HepG2 (cell line): ENCODE data around the gene SMIM41. TPM values are rescaled to one million over a fixed set of nuclear protein-coding genes. Genes with fewer than 3 reads are reported as not detected.
A peak's percentile ranks its signal among the peaks of the same experiment; 100 is the strongest.

ENCODE experiments used
- BRD4 ChIP-seq: sonication (generic); formaldehyde crosslinking; IDR thresholded peaks from 2 replicates; pipeline ENCODE4 v1.4.0; 2020; ENCODE audit warnings: missing genetic modification reagents
- FOXA1 ChIP-seq, 2 experiments: fragments of 450-650 bp in 1 of 2; sonication (generic) in 1 of 2; formaldehyde crosslinking in 1 of 2; IDR thresholded peaks; 2 replicates each; pipeline versions ENCODE4 v1.4.0 to v1.6.1; 2016 to 2020; ENCODE audit warnings: missing genetic modification reagents in 1 of 2
- FOXK2 ChIP-seq: fragments of 450-650 bp; IDR thresholded peaks from 2 replicates; pipeline ENCODE4 v1.6.1; 2016
- IKZF1 ChIP-seq: fragments of 450-650 bp; IDR thresholded peaks from 2 replicates; pipeline ENCODE4 v1.7.1; 2016
- KLF16 ChIP-seq, 2 experiments: sonication (generic) in 1 of 2; formaldehyde crosslinking in 1 of 2; IDR thresholded peaks; 2 replicates each; pipeline versions ENCODE4 v1.6.1 to v1.8.0; 2016 to 2023; ENCODE audit warnings: missing genetic modification reagents in 2 of 2, missing compliant biosample characterization in 1 of 2
- MAF1 ChIP-seq: sonication (generic); formaldehyde crosslinking; IDR thresholded peaks from 2 replicates; pipeline ENCODE4 v1.5.0; 2020; ENCODE audit warnings: missing genetic modification reagents, borderline replicate concordance
- MAFG ChIP-seq: sonication (generic); formaldehyde crosslinking; IDR thresholded peaks from 2 replicates; pipeline ENCODE4 v1.5.1; 2020; ENCODE audit warnings: mild to moderate bottlenecking, missing genetic modification reagents
- MEIS2 ChIP-seq: sonication (generic); formaldehyde crosslinking; IDR thresholded peaks from 2 replicates; pipeline ENCODE4 v1.9.0; 2021; ENCODE audit warnings: mild to moderate bottlenecking, missing genetic modification reagents
- NFIC ChIP-seq: IDR thresholded peaks from 2 replicates; pipeline ENCODE4 v1.6.1; 2012; ENCODE audit warnings: mild to moderate bottlenecking, low read length, inconsistent platforms
- SCMH1 ChIP-seq: sonication (generic); formaldehyde crosslinking; IDR thresholded peaks from 2 replicates; pipeline ENCODE4 v1.9.0; 2021; ENCODE audit warnings: missing genetic modification reagents, mild to moderate bottlenecking, borderline replicate concordance
- SETDB1 ChIP-seq: sonication (generic); formaldehyde crosslinking; IDR thresholded peaks from 2 replicates; pipeline ENCODE4 v1.5.1; 2020; ENCODE audit warnings: missing genetic modification reagents, mild to moderate bottlenecking, borderline replicate concordance
- ZNF501 ChIP-seq: sonication (generic); formaldehyde crosslinking; IDR thresholded peaks from 2 replicates; pipeline ENCODE4 v1.5.1; 2020; ENCODE audit warnings: mild to moderate bottlenecking, moderate library complexity, missing genetic modification reagents
- ZNF619 ChIP-seq: sonication (generic); formaldehyde crosslinking; IDR thresholded peaks from 2 replicates; pipeline ENCODE4 v1.4.0; 2020; ENCODE audit warnings: mild to moderate bottlenecking, missing genetic modification reagents
- ZNF749 ChIP-seq: sonication (generic); formaldehyde crosslinking; IDR thresholded peaks from 2 replicates; pipeline ENCODE4 v1.8.0; 2022; ENCODE audit warnings: mild to moderate bottlenecking, missing genetic modification reagents, moderate library complexity, borderline replicate concordance
- polyA plus RNA-seq, 8 experiments: library from polyadenylated mRNA; depleted of rRNA in 3 of 8; stranded (reverse) in 7 of 8; unstranded in 1 of 8; fragments of >200 nt; fragmentation: Illumina TruSeq in 4 of 8; extraction: Trizol in 4 of 8; gene quantifications; 2 replicates each; pipeline versions ENCODE4 v1.2.1 to v1.2.3, GENCODE V29; 2011 to 2016; ENCODE audit warnings: low read depth in 4 of 8, missing spikeins in 1 of 8, mixed read lengths in 1 of 8; ENCODE audit not compliant: insufficient read depth in 1 of 8
- total RNA-seq, 5 experiments: library from RNA; depleted of rRNA; stranded (reverse); fragments of >200 nt; fragmentation: Illumina TruSeq; extraction: Trizol; gene quantifications; 2 replicates each; pipeline ENCODE4 v1.2.3, GENCODE V29; 2016; ENCODE audit warnings: low read depth in 1 of 5
- TF ChIP-seq, protein P1 (sequence below): sonication (generic); formaldehyde crosslinking; IDR thresholded peaks from 2 replicates; pipeline ENCODE4 v1.5.0; 2020; ENCODE audit warnings: mild to moderate bottlenecking, low read depth, missing genetic modification reagents, borderline replicate concordance
- TF ChIP-seq, protein P2 (sequence below): IDR thresholded peaks from 2 replicates; pipeline ENCODE4 v1.4.0; 2020; ENCODE audit warnings: mild to moderate bottlenecking, missing genetic modification reagents
- TF ChIP-seq, protein P3 (sequence below): sonication (generic); formaldehyde crosslinking; IDR thresholded peaks from 2 replicates; pipeline ENCODE4 v1.5.0; 2020; ENCODE audit warnings: missing genetic modification reagents, mild to moderate bottlenecking, borderline replicate concordance
- TF ChIP-seq, protein P4 (sequence below): sonication (generic); formaldehyde crosslinking; IDR thresholded peaks from 2 replicates; pipeline ENCODE4 v1.5.1; 2020; ENCODE audit warnings: mild to moderate bottlenecking, missing genetic modification reagents, borderline replicate concordance
- TF ChIP-seq, protein P5 (sequence below): sonication (generic); formaldehyde crosslinking; IDR thresholded peaks from 2 replicates; pipeline ENCODE4 v1.5.0; 2020; ENCODE audit warnings: mild to moderate bottlenecking, missing genetic modification reagents

SMIM41 gene
- total and polyA plus RNA-seq, 2 of the 13 experiments (the other 11 are each of a cell fraction or from before 2014, with no cell fraction given): not detected

DNA sequence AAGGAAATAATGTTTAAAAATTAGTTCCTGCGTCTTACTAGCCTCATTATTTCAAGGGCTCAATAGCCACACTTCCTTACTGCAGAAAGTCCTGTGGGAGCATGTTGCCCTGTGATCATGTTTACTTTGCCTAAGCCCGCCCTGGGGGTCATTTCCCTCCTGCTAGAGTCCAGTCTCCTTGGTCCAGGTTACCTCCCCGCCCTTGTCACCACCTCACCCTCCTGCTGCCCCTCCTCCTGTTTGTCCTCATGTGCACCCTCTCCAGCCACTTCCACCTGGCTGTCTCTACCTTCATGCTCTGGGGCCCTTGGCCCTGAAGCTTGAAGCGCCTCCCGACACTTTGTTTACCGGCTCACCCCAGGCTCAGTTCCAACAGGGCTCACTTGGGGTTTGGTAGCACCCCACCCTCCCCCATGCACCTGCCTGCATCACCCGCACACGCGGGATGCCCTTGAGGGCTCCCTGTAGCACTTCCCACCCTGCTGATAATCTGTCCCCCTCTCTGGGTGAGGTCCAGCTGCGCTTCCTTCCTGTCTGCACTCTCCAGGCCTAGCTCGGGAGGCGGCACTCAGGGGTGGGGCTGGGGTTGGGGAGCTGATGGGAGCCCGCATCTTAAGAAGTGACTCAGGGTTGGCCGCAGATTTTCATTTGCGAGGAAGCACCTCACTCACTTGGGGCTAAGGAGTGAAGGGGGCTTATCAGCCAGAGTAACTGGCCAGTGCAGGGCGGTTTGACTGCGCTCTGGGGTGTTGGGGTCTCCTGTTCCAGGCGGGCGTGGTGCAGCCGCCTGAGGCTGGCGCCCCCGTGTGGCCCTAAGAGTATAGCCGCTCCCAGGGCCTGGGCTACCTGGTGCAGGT, 40.1 kb downstream of the SMIM41 start (continued):
- TF ChIP-seq FOXA1 (IDR thresholded peaks at IDR 0.05) (0 out of 2 replicates have a peak, but pooled peaks have one; percentile 43), FOXA1 (CRISPR knock-in tag; IDR thresholded peaks at IDR 0.05) (peak; percentile 91), ZNF501 (no peak), MEIS2 (peak; percentile 36; the same call in 1 of the 2 replicates), SETDB1 (CRISPR knock-in tag) (no peak), BRD4 (CRISPR knock-in tag) (no peak), ZNF619 (CRISPR knock-in tag) (no peak; the same call in 1 of the 2 replicates), SCMH1 (CRISPR knock-in tag) (no peak), MAF1 (no peak), ZNF749 (CRISPR knock-in tag) (no peak; the same call in 1 of the 2 replicates), FOXK2 (peak; percentile 70; the same call in 1 of the 2 replicates), MAFG (CRISPR knock-in tag) (no peak), KLF16 (CRISPR knock-in tag; IDR thresholded peaks at IDR 0.05) (no peak; a peak in 1 of 4 replicates), IKZF1 (no peak), NFIC (no peak)
- TF ChIP-seq, protein P1, sequence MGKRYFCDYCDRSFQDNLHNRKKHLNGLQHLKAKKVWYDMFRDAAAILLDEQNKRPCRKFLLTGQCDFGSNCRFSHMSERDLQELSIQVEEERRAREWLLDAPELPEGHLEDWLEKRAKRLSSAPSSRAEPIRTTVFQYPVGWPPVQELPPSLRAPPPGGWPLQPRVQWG: no peak
- TF ChIP-seq, protein P2, sequence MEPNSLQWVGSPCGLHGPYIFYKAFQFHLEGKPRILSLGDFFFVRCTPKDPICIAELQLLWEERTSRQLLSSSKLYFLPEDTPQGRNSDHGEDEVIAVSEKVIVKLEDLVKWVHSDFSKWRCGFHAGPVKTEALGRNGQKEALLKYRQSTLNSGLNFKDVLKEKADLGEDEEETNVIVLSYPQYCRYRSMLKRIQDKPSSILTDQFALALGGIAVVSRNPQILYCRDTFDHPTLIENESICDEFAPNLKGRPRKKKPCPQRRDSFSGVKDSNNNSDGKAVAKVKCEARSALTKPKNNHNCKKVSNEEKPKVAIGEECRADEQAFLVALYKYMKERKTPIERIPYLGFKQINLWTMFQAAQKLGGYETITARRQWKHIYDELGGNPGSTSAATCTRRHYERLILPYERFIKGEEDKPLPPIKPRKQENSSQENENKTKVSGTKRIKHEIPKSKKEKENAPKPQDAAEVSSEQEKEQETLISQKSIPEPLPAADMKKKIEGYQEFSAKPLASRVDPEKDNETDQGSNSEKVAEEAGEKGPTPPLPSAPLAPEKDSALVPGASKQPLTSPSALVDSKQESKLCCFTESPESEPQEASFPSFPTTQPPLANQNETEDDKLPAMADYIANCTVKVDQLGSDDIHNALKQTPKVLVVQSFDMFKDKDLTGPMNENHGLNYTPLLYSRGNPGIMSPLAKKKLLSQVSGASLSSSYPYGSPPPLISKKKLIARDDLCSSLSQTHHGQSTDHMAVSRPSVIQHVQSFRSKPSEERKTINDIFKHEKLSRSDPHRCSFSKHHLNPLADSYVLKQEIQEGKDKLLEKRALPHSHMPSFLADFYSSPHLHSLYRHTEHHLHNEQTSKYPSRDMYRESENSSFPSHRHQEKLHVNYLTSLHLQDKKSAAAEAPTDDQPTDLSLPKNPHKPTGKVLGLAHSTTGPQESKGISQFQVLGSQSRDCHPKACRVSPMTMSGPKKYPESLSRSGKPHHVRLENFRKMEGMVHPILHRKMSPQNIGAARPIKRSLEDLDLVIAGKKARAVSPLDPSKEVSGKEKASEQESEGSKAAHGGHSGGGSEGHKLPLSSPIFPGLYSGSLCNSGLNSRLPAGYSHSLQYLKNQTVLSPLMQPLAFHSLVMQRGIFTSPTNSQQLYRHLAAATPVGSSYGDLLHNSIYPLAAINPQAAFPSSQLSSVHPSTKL (CRISPR knock-in tag): peak; percentile 82
- TF ChIP-seq, protein P3, sequence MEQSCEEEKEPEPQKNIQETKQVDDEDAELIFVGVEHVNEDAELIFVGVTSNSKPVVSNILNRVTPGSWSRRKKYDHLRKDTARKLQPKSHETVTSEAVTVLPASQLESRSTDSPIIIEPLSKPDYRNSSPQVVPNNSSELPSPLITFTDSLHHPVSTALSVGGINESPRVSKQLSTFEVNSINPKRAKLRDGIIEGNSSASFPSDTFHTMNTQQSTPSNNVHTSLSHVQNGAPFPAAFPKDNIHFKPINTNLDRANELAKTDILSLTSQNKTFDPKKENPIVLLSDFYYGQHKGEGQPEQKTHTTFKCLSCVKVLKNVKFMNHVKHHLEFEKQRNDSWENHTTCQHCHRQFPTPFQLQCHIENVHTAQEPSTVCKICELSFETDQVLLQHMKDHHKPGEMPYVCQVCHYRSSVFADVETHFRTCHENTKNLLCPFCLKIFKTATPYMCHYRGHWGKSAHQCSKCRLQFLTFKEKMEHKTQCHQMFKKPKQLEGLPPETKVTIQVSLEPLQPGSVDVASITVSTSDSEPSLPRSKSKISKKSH (CRISPR knock-in tag): 0 out of 2 replicates have a peak, but pooled peaks have one; percentile 43
- TF ChIP-seq, protein P4, sequence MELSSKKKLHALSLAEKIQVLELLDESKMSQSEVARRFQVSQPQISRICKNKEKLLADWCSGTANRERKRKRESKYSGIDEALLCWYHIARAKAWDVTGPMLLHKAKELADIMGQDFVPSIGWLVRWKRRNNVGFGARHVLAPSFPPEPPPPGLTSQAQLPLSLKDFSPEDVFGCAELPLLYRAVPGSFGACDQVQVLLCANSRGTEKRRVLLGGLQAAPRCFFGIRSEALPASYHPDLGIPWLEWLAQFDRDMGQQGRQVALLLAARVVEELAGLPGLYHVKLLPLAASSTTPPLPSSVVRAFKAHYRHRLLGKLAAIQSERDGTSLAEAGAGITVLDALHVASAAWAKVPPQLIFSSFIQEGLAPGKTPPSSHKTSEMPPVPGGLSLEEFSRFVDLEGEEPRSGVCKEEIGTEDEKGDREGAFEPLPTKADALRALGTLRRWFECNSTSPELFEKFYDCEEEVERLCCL (CRISPR knock-in tag): no peak
- TF ChIP-seq, protein P5, sequence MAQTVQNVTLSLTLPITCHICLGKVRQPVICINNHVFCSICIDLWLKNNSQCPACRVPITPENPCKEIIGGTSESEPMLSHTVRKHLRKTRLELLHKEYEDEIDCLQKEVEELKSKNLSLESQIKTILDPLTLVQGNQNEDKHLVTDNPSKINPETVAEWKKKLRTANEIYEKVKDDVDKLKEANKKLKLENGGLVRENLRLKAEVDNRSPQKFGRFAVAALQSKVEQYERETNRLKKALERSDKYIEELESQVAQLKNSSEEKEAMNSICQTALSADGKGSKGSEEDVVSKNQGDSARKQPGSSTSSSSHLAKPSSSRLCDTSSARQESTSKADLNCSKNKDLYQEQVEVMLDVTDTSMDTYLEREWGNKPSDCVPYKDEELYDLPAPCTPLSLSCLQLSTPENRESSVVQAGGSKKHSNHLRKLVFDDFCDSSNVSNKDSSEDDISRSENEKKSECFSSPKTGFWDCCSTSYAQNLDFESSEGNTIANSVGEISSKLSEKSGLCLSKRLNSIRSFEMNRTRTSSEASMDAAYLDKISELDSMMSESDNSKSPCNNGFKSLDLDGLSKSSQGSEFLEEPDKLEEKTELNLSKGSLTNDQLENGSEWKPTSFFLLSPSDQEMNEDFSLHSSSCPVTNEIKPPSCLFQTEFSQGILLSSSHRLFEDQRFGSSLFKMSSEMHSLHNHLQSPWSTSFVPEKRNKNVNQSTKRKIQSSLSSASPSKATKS: no peak
